GM23248 (cell line): ENCODE results near the gene S100A4.

Experiments
- EZH2 ChIP-seq: fragments of 200-600 bp; sonication (generic); IDR thresholded peaks from 2 replicates; pipeline ENCODE4 v1.6.1; 2018; ENCODE audit warnings: antibody characterized with exemption, mild to moderate bottlenecking; ENCODE audit not compliant: insufficient read depth, poor library complexity, severe bottlenecking
- EZH2phosphoT487 ChIP-seq: fragments of 200-600 bp; sonication (generic); IDR thresholded peaks from 2 replicates; pipeline ENCODE4 v1.6.1; 2018; ENCODE audit warnings: antibody characterized with exemption, moderate library complexity, mild to moderate bottlenecking, low read depth; ENCODE audit not compliant: insufficient read depth

DNA sequence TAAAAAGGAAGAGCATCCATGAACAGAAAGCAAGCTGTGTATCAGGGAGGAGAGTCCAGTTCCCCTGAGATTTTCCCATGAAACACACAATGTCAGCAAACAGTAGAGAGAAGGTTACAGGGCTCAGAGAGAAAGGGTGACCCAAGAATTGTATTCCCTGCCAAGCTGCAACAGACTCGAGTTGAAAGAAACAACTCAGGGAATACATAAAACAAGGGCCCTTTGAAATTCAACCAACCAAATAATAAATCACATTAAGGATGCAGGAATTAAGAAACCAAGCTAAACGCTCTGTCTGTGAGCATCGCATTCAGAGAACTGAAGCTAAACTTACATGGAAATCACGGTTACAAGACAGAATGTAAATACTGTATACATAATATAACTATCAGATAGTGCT lies 47.1 kb upstream of the S100A4 start:
- TF ChIP-seq EZH2: no peak
- no peak for TF ChIP-seq EZH2phosphoT487
